HUES64 (cell line): ENCODE results near the gene USP25.
"Not testable (repeated sequence)": the region's sequence is repeated elsewhere in the genome, so short reads cannot be mapped to it uniquely, and the experiment has no call there.

Experiments
- H3K27ac ChIP-seq: 2 replicates; pipeline ENCODE4 v1.7.0; 2013; ENCODE audit warnings: low read depth, low read length, inconsistent platforms
- H3K27me3 ChIP-seq: 2 replicates; pipeline ENCODE4 v1.6.1; 2013; ENCODE audit warnings: mild to moderate bottlenecking, low read length; ENCODE audit not compliant: insufficient read depth
- H3K36me3 ChIP-seq: 2 replicates; pipeline ENCODE4 v1.6.1; 2013; ENCODE audit warnings: mild to moderate bottlenecking, low read length; ENCODE audit not compliant: insufficient read depth
- H3K4me1 ChIP-seq: 2 replicates; pipeline ENCODE4 v1.6.1; 2013; ENCODE audit warnings: mild to moderate bottlenecking, low read length, moderate library complexity; ENCODE audit not compliant: insufficient read depth
- H3K4me3 ChIP-seq: 2 replicates; pipeline ENCODE4 v1.5.1; 2013; ENCODE audit warnings: mild to moderate bottlenecking, low read length, moderate library complexity
- H3K9ac ChIP-seq: 2 replicates; pipeline ENCODE4 v1.6.1; 2013; ENCODE audit warnings: mild to moderate bottlenecking, low read depth, low read length
- H3K9me3 ChIP-seq: 2 replicates; pipeline ENCODE4 v1.6.1; 2013; ENCODE audit warnings: low read depth, low read length; ENCODE audit not compliant: insufficient read depth
- WGBS: fragments of 150-250, 120-280 bp; methylation state at CpG from one replicate; pipeline ENCODE4 v1.1.7; 2013; ENCODE audit warnings: missing lambda C conversion rate; 5-methylcytosine and 5-hydroxymethylcytosine counted together

Gene USP25

DNA sequence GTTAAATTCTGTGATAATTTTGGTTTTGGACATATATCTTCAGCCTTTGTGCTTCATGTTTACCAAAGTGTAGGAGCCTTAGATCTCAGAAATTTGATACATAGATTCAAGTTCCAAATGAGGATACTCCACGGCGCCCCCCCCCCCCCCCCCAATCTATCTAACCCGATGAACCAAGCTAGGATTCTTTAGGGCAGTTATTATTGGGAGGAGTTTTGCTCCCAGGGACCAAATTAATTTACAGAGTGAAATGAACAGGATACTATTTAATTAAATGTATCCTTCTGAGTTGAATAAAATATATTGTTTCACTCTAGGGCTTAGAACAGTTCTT lies 3.2 kb downstream of the USP25 start:
- Histone ChIP-seq H3K4me3 (peak overlapping the region; percentile 89), H3K27ac (no peak overlapping the region)

DNA sequence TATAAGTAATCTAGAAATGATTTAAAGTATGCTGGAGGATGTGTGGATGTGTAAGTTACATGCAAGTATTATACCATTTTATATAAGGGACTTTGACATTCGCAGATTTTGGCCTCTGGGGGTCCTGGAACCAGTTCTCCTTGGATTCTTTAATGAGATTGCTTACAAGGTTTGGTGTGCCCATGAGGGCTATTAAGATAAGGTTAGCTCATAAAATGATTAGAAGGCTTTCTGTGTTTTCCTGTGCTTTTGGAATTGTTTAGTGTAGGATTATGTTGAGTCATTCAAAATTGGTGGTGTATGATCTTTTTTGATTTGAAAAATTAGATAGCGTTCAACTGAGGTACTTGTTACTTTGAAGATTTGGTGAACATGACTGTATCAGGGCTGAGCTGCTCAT lies 5.6 kb downstream of the USP25 start:
- Histone ChIP-seq H3K9me3 (peaks cover 6% of the 10 kb centered on the region; the same call in 1 of the 2 replicates), H3K27me3 (no peaks in the 10 kb centered on the region), H3K36me3 (no peaks in the 10 kb centered on the region), H3K4me1 (peaks cover 53% of the 10 kb centered on the region), H3K9ac (no peak overlapping the region), H3K27ac (no peak overlapping the region), H3K4me3 (no peak overlapping the region)
- 94% methylated on average over 2 of the region's 2 CpGs for WGBS

More for the DNA sequence above, 3.2 kb downstream of the USP25 start:
- H3K36me3 ChIP-seq, result no peaks in the 10 kb centered on the region
- H3K9me3 ChIP-seq, result peaks cover 6% of the 10 kb centered on the region; the same call in 1 of the 2 replicates
- peaks cover 9% of the 10 kb centered on the region; the same call in 1 of the 2 replicates for H3K27me3 ChIP-seq
- no peak overlapping the region for H3K9ac ChIP-seq
- peaks cover 30% of the 10 kb centered on the region for H3K4me1 ChIP-seq
- no CpG with 5 or more reads among the region's 3 CpGs for WGBS

DNA sequence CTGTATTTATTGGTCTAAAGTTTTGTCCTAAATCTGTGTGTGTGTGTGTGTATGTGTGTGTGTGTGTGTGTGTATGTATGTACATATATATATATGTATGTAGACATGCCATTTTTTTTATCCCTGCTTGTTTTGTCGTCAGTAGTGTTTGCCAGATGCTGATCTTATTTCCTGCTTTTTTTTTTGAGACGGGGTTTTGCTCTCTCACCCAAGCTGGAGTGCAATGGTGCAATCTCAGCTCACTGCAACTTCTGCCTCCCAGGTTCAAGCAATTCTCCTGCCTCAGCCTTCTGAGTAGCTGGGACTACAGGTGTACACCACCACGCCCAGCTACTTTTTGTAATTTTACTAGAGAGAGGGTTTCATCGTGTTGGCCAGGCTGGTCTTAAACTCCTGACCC lies 6.1 kb downstream of the USP25 start:
- not testable (repeated sequence) for H3K9ac ChIP-seq, H3K9me3 ChIP-seq, H3K36me3 ChIP-seq, H3K27ac ChIP-seq, H3K4me3 ChIP-seq, H3K27me3 ChIP-seq
- WGBS, result 72% methylated on average over 4 of the region's 4 CpGs
- H3K4me1 ChIP-seq, result peaks cover 58% of the 10 kb centered on the region

GRCh38 chr21:15738779-15739178 lies 9.0 kb downstream of the USP25 start:
- 16% methylated on average over 8 of the region's 10 CpGs for WGBS
- not testable (repeated sequence) for H3K9me3 ChIP-seq

DNA sequence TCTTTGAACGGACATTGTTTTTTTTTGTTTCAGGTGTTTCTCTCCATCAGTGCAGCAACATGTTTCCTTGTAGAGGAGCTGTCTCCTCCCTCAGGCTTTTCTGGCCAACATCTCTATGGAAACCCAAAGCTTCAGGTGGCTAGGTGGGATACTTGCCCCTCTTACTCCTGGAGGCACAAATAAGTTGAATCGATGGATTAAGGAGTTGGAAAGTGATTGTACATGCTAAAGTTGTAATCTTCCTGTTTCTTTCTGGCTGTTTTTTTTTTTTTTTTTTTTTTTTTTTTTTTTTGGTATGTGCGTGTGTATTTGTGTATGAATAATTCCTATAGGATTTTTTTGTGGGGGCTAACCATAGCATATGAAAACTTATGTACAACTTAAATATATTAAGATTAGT lies 10.6 kb downstream of the USP25 start:
- H3K9me3 ChIP-seq, result peaks cover 6% of the 10 kb centered on the region; the same call in 1 of the 2 replicates

More at GRCh38 chr21:15738779-15739178, 9.0 kb downstream of the USP25 start:
- H3K9ac ChIP-seq, H3K27me3 ChIP-seq, H3K36me3 ChIP-seq: not testable (repeated sequence)
- H3K4me3 ChIP-seq, result peak overlapping the region; percentile 27; the same call in 1 of the 2 replicates
- H3K27ac ChIP-seq, result peak overlapping the region; percentile 53; the same call in 1 of the 2 replicates
- peaks cover 57% of the 10 kb centered on the region for H3K4me1 ChIP-seq

DNA sequence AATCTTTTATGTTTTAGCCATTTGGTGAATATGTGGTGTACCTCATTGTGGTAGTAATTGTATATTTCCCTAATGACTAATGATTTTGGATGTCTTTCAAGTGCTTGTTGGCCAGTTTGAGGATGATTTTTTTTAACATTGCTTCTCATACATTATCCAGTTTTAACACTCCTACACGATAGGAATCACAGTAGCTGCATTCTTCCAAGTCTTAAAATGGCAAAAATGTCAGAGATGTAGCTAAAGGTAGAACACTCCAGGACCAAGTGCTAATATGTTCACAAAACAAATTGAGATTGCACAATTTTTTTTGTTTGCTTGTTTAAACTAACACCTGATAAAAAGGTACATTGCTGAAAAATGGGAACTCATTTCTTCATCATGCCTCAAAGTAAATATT lies 11.7 kb downstream of the USP25 start:
- Histone ChIP-seq H3K9ac (no peak overlapping the region), H3K27me3 (no peaks in the 10 kb centered on the region), H3K36me3 (peaks cover 4% of the 10 kb centered on the region), H3K4me3 (no peak overlapping the region), H3K9me3 (peaks cover 6% of the 10 kb centered on the region; the same call in 1 of the 2 replicates), H3K27ac (no peak overlapping the region), H3K4me1 (peaks cover 48% of the 10 kb centered on the region)
- 88% methylated on average over 1 of the region's 1 CpG for WGBS

More for the DNA sequence above, 10.6 kb downstream of the USP25 start:
- Histone ChIP-seq H3K4me3 (no peak overlapping the region), H3K27me3 (no peaks in the 10 kb centered on the region), H3K36me3 (peaks cover 4% of the 10 kb centered on the region), H3K9ac (no peak overlapping the region), H3K27ac (0 out of 2 replicates have a peak overlapping the region, but pooled peaks have one; percentile 19), H3K4me1 (peaks cover 57% of the 10 kb centered on the region)
- WGBS, result 78% methylated on average over 2 of the region's 3 CpGs

- Histone ChIP-seq H3K27me3 (no peaks in the 10 kb centered on the region), H3K9ac (no peak overlapping the region), H3K9me3 (0 out of 2 replicates have a peak, but pooled peaks cover 6% of the 10 kb centered on the region), H3K4me1 (peaks cover 48% of the 10 kb centered on the region), H3K27ac (no peak overlapping the region), H3K4me3 (no peak overlapping the region), H3K36me3 (peaks cover 4% of the 10 kb centered on the region)
- 82% methylated on average over 4 of the region's 4 CpGs for WGBS
Measured at GRCh38 chr21:15742052-15742670, 12.4 kb downstream of the USP25 start.

- Histone ChIP-seq H3K36me3 (peaks cover 4% of the 10 kb centered on the region), H3K27me3 (no peaks in the 10 kb centered on the region), H3K9ac (no peak overlapping the region), H3K4me1 (peaks cover 48% of the 10 kb centered on the region), H3K9me3 (0 out of 2 replicates have a peak, but pooled peaks cover 3% of the 10 kb centered on the region), H3K4me3 (no peak overlapping the region), H3K27ac (no peak overlapping the region)
- WGBS, result 90% methylated on average over 13 of the region's 13 CpGs
Measured at GRCh38 chr21:15742694-15743093, 12.9 kb downstream of the USP25 start.

DNA sequence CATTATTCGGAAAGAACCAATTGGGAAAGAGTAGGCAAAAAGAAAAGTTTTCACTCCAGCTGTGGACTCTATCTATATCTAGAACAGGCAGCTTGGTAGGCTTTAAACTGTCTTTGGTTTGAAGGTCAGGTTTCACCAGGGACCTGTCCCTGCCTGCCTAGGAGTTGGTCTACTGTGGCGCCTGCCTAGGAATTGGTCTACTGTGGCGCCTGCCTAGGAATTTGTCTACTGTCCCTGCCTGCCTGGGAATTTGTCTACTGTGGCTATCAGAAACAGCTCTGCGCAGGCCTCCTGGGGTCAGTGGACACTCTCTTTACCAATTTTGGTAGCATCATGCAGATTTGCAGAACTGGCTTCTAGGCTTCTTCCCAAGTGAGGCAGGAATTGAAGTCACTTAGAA lies 13.8 kb downstream of the USP25 start:
- Histone ChIP-seq H3K9me3 (no peaks in the 10 kb centered on the region), H3K4me3 (no peak overlapping the region), H3K27ac (no peak overlapping the region), H3K4me1 (peaks cover 44% of the 10 kb centered on the region), H3K9ac (no peak overlapping the region), H3K27me3 (no peaks in the 10 kb centered on the region), H3K36me3 (peaks cover 4% of the 10 kb centered on the region)
- 94% methylated on average over 4 of the region's 4 CpGs for WGBS

DNA sequence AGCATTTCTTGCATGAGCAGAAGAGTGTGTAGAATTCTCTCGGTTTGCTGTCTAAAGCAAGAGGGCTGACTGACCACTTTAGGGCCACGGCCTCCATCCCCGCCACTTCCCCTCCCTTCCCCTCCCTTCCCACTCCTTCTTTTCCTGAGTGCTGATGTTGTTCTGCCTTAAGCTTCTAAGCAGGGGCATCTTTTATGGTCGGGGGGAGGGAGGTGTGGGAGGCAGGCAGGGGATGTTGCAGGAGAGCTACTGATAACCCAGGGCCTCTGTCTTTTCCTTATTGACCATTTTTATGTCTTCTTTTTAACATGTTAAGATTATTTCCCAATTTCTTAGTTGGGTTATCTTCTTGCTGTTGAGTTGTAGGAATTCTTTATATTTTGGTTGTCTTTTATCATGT lies 15.1 kb downstream of the USP25 start:
- H3K9ac ChIP-seq, result no peak overlapping the region
- no peak overlapping the region for H3K27ac ChIP-seq
- H3K27me3 ChIP-seq, result no peaks in the 10 kb centered on the region
- peaks cover 4% of the 10 kb centered on the region for H3K36me3 ChIP-seq
- no peak overlapping the region for H3K4me3 ChIP-seq
- H3K4me1 ChIP-seq, result peaks cover 43% of the 10 kb centered on the region
- H3K9me3 ChIP-seq, result no peaks in the 10 kb centered on the region
- WGBS, result 58% methylated on average over 4 of the region's 4 CpGs

GRCh38 chr21:15748586-15748985 lies 18.8 kb downstream of the USP25 start:
- no peaks in the 10 kb centered on the region for H3K27me3 ChIP-seq
- 96% methylated on average over 1 of the region's 1 CpG for WGBS
- no peaks in the 10 kb centered on the region for H3K36me3 ChIP-seq
- no peak overlapping the region for H3K4me3 ChIP-seq
- peaks cover 30% of the 10 kb centered on the region for H3K4me1 ChIP-seq
- H3K9ac ChIP-seq, result no peak overlapping the region
- H3K9me3 ChIP-seq, result no peaks in the 10 kb centered on the region
- H3K27ac ChIP-seq, result no peak overlapping the region
